ENCODE results near the gene ROR1.

The ROR1 gene

DNA sequence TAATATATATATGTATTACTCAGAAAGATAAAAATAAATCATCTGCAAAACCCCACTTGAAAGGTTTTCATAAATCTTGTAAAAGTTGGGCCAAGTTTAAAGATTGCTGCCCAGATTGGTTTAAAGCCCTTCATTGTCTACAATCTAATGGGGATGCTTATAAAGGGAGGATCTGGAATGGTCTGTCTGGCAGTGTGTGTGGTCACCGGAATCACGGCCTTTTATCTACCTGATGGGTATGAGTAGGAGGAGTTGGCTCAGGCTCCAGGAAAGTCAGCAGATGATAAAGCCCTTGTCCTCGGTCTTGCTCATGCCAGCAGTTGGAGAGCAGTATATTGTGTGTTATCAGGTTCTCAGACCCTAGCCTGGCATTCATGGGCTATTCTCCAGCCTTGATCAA, 197.7 kb downstream of the ROR1 start:
- Mint-ChIP-seq H3K9me3 (peaks cover 3% of the 10 kb centered on the region), H3K4me3 (no peak overlapping the region), H3K36me3 (no peaks in the 10 kb centered on the region), H3K27ac (no peak overlapping the region), H3K4me1 (no peaks in the 10 kb centered on the region), H3K27me3 (peaks cover 11% of the 10 kb centered on the region)
- DNase-seq (ENCODE audit: low spot score in 2 of 2) (no peak), ATAC-seq (ENCODE audit: low read depth) (no peak)

DNA sequence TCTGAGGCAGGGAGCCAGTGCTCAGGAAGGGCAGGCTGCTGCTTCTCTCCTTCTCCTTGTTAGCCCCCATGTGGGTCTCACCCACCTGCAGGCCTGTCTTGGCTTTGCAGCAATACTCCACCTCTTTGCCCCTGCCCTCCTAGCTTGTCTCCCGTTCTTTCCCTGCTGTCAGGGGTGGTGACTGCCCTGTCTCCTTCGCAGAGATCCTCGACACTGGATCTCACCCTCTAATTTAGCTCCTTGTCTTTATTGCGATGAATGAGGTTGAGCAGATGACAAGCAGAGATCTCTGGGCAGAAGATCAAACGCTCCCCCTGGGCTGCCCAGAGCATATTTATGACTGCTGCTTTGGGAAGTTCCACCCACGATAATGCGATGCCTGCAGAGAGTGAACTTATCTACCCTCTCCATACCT, 199.2 kb downstream of the ROR1 start:
- no peaks in the 10 kb centered on the region for H3K4me1 Mint-ChIP-seq
- no peak for DNase-seq (ENCODE audit: low spot score in 2 of 2)
- no peak overlapping the region for H3K27ac Mint-ChIP-seq
- peaks cover 3% of the 10 kb centered on the region for H3K9me3 Mint-ChIP-seq
- ATAC-seq (ENCODE audit: low read depth) = no peak
- peaks cover 14% of the 10 kb centered on the region for H3K27me3 Mint-ChIP-seq
- H3K36me3 Mint-ChIP-seq = no peaks in the 10 kb centered on the region
- no peak overlapping the region for H3K4me3 Mint-ChIP-seq

DNA sequence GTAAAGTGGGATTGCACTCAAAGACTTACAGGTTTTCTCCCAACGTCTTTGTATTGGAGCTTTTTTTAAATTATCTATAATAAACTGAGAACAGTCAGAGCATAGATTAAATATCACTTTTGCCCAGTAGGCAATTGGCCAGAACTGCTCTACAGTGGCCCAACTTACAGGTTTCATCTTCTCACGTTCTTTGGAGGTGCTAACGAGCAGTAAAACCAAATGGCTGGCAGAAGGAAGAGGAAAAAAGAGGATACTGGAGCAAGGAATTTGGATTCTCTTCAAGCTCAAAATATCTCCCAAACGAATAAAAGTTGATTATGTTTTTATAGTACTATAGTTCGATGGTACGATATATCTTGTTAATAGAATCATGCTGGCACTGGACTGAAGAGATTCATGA, 201.1 kb downstream of the ROR1 start:
- no peak overlapping the region for H3K27ac Mint-ChIP-seq

DNA sequence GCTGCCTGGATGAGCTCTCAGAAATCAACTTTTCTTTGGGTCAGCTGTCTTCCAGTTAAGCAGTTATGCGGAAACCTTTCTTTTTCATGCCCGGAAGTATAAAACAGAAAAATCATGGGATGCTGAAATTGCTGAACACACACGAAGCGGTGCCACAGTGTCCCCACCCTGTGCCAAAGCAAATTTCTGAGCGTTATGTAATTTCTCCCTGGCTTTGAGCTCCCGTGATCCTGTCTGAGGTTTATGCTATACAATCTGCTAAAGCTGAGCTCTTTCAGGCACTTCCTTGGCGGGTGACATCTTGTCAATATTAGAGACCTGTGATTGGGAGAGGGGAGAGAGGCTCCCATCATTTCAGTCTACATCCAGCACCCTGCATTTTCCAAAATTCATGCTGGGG, 201.7 kb downstream of the ROR1 start:
- no peaks in the 10 kb centered on the region for H3K9me3 Mint-ChIP-seq
- no peak for ATAC-seq (ENCODE audit: low read depth)
- no peak overlapping the region for H3K4me3 Mint-ChIP-seq
- DNase-seq (ENCODE audit: low spot score in 2 of 2) = no peak
- no peaks in the 10 kb centered on the region for H3K36me3 Mint-ChIP-seq
- no peak overlapping the region for H3K27ac Mint-ChIP-seq
- H3K27me3 Mint-ChIP-seq = peaks cover 7% of the 10 kb centered on the region
- no peaks in the 10 kb centered on the region for H3K4me1 Mint-ChIP-seq

More for the DNA sequence above, 201.1 kb downstream of the ROR1 start:
- no peak overlapping the region for H3K4me3 Mint-ChIP-seq
- peaks cover 8% of the 10 kb centered on the region for H3K27me3 Mint-ChIP-seq
- no peaks in the 10 kb centered on the region for H3K4me1 Mint-ChIP-seq
- DNase-seq (ENCODE audit: low spot score in 2 of 2) (no peak), ATAC-seq (ENCODE audit: low read depth) (no peak)
- no peaks in the 10 kb centered on the region for H3K36me3 Mint-ChIP-seq
- peaks cover under 1% of the 10 kb centered on the region for H3K9me3 Mint-ChIP-seq

DNA sequence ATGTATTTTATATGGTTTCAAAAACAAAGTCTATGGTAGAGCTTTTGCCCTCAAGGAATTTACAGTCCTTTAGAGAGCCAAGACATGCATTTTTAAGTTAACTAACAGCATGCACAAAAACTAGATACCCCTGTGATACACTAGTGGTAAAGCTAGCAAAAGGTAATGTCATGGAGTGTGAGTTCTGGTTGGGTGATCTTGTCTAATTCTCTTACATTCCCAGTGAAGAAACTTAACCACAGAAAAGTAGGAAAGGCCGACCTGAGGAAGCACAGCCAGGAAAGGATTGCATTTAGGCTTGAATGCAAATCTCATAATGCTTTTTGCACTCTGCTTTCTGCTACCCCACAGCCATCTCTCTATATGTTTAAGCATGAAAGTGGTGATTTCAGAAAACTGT, 202.2 kb downstream of the ROR1 start:
- H3K27me3 Mint-ChIP-seq = peaks cover 7% of the 10 kb centered on the region
- no peak overlapping the region for H3K4me3 Mint-ChIP-seq

GRCh38 chr1:63977466-63977865, 203.6 kb downstream of the ROR1 start:
- H3K36me3 Mint-ChIP-seq = no peaks in the 10 kb centered on the region
- no peaks in the 10 kb centered on the region for H3K9me3 Mint-ChIP-seq
- DNase-seq (ENCODE audit: low spot score in 2 of 2) (no peak), ATAC-seq (ENCODE audit: low read depth) (no peak)
- H3K4me3 Mint-ChIP-seq = no peak overlapping the region
- peaks cover 7% of the 10 kb centered on the region for H3K27me3 Mint-ChIP-seq
- H3K4me1 Mint-ChIP-seq = no peaks in the 10 kb centered on the region
- no peak overlapping the region for H3K27ac Mint-ChIP-seq

More for the DNA sequence above, 202.2 kb downstream of the ROR1 start:
- H3K4me1 Mint-ChIP-seq = no peaks in the 10 kb centered on the region
- no peaks in the 10 kb centered on the region for H3K36me3 Mint-ChIP-seq
- no peak for DNase-seq (ENCODE audit: low spot score in 2 of 2)
- no peak for ATAC-seq (ENCODE audit: low read depth)
- no peak overlapping the region for H3K27ac Mint-ChIP-seq
- no peaks in the 10 kb centered on the region for H3K9me3 Mint-ChIP-seq

DNA sequence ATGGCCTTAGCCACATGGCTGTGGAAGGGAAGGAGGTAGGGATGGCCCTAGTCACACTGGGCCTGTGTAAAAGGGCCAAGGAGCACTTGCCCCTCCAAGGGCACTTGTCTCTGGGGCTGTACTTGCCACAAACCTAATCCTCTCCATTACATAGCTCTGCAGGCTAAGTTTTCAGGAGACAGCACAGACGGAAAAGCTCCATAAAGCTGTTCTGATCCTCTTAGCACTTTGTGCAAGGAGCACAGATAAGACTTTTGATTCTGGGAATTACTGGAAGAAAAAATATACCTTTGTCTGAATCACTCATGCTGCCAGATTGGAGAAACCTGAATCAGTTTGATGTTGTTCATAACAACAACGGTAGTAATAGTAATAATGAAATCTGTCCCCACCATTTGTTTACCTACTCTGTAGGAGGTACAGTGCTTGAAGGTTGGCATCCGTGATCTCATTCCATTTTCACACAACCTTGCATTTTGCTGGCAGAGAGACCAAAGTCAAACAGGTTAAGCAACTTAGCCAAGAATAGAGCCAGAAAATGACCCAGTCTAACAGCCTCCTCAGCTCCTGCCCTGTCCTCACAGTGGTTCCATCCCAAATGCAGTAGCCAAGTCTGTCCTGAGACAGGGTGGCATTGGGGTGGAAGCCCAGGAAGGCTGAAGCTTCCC, 207.1 kb downstream of the ROR1 start:
- DNase-seq (ENCODE audit: low spot score in 2 of 2) (no peak), ATAC-seq (ENCODE audit: low read depth) (no peak)
- Mint-ChIP-seq H3K4me3 (no peak overlapping the region), H3K4me1 (no peaks in the 10 kb centered on the region), H3K36me3 (no peaks in the 10 kb centered on the region), H3K27ac (no peak overlapping the region), H3K9me3 (no peaks in the 10 kb centered on the region), H3K27me3 (peaks cover 4% of the 10 kb centered on the region)

DNA sequence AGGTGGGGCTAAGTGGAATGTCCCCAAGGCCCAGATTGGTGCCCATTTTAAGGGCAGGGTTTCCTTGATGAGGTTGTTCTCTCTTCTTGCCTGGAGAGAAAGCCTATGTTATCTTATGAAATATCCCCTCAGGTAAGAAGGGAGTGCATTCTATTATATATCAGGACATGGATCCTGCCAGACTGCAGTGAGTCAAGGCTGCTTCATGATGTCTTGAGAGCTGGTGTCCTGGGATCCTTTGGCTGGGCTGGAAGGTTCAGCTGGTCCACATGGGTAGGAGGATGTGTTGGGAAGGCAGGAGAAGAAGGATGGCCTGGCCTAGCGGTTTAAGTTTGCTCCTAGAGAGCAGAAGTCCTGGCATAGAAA, 207.6 kb downstream of the ROR1 start:
- Mint-ChIP-seq H3K27ac (no peak overlapping the region), H3K27me3 (peaks cover 4% of the 10 kb centered on the region), H3K9me3 (no peaks in the 10 kb centered on the region), H3K4me3 (no peak overlapping the region), H3K36me3 (no peaks in the 10 kb centered on the region), H3K4me1 (no peaks in the 10 kb centered on the region)
- ATAC-seq (ENCODE audit: low read depth) = no peak
- DNase-seq (ENCODE audit: low spot score in 2 of 2) = no peak

GRCh38 chr1:63982201-63982600, 208.4 kb downstream of the ROR1 start:
- no peaks in the 10 kb centered on the region for H3K36me3 Mint-ChIP-seq
- no peaks in the 10 kb centered on the region for H3K27me3 Mint-ChIP-seq
- H3K9me3 Mint-ChIP-seq = no peaks in the 10 kb centered on the region
- no peak overlapping the region for H3K4me3 Mint-ChIP-seq
- no peak overlapping the region for H3K27ac Mint-ChIP-seq
- no peaks in the 10 kb centered on the region for H3K4me1 Mint-ChIP-seq
- ATAC-seq (ENCODE audit: low read depth) (no peak), DNase-seq (ENCODE audit: low spot score in 2 of 2) (no peak)

DNA sequence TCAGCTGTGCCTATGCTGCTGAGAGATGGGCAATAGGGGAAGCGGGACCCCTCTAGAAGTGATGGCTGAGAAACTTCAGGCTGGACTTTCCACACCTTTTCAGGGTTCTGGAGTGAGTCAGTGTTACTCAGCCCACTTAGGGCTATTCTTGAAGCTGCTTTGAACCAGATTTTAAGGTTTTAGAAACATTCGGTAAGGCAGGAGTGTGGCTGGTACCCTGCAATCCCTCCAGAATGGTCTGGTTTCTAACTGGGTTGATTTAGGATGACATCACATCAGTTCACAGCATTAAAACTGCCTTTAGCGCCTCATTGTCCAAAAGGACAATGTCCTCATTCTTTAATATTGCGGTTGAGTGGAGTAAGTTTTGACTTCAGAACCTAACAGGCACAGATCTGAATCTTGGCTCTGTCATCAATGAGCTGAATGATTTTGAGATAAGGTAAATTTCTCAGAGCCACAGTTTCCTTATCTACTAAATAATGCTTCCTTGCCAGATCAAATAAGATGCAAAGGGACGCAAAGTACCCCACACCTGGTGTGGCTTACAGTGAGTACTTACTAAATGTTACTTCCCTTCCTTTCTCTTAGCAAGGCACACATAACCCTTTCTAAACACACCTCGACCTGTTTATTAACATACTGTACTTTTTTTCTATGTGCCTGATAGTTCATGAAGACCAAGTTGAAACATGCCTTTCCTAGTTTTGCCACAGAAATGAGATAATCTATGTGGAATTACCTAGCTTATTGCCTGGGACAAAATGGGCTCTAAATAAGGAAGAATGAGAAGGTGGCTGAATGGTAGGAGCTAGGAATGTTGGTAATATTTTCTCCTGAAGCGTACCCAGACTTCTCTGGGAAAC, 209.8 kb downstream of the ROR1 start:
- no peak for ATAC-seq (ENCODE audit: low read depth)
- H3K4me3 Mint-ChIP-seq = no peak overlapping the region
- H3K36me3 Mint-ChIP-seq = no peaks in the 10 kb centered on the region
- no peaks in the 10 kb centered on the region for H3K9me3 Mint-ChIP-seq
- H3K4me1 Mint-ChIP-seq = no peaks in the 10 kb centered on the region
- DNase-seq (ENCODE audit: low spot score in 2 of 2) = no peak
- no peaks in the 10 kb centered on the region for H3K27me3 Mint-ChIP-seq
- no peak overlapping the region for H3K27ac Mint-ChIP-seq

DNA sequence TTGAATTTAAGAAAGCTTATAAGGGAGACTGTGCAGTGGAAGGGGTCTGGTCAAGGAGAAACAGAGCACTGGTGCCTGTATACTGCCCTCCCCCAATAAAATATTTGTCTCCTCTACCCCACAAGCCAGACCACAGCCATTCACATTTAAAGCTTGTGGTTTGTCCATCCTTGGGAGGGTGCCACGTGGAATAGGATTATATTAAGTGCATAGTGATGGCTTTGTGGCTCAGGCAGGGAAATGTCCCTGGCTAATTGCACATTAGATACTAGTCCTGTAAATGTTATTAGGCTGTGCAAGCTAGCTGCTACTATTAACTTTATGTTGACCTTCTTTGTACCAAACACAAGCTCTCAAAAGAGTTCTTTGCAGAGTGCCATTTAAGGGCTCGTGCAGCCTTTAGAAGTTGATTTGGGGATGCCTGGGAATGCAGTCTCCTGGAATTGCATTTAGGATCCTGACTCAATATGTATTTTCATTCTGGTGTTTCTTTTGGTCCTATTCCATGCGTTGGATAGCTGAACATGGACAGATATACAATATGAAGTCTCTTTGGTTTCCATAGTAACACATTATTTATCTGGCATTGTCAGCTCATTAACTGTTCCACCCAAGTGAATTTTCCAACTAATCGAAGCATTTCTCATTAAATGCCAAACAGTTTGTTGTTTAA, 210.6 kb downstream of the ROR1 start:
- no peak for DNase-seq (ENCODE audit: low spot score in 2 of 2)
- no peaks in the 10 kb centered on the region for H3K4me1 Mint-ChIP-seq
- H3K27me3 Mint-ChIP-seq = no peaks in the 10 kb centered on the region
- no peaks in the 10 kb centered on the region for H3K36me3 Mint-ChIP-seq
- ATAC-seq (ENCODE audit: low read depth) = no peak
- H3K27ac Mint-ChIP-seq = no peak overlapping the region
- no peak overlapping the region for H3K4me3 Mint-ChIP-seq
- H3K9me3 Mint-ChIP-seq = no peaks in the 10 kb centered on the region

DNA sequence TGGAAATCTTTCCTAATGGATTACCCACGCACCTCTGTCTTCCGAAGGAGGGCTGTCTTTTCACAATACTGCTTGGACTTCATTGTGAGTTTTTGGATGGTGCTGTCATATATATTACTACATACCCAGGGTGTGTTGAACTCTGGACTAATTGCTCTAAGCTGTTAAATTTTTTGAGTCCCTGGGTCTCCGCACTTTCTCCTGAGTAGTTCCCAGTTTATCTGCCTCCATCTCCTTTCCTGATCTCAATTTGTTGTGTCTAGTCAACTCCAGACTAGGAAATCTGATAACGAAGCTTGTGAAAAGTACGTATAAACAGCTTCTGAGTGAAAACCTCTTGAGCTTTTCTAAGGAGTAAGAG, 211.1 kb downstream of the ROR1 start:
- no peak for DNase-seq (ENCODE audit: low spot score in 2 of 2)
- no peak for ATAC-seq (ENCODE audit: low read depth)
- no peaks in the 10 kb centered on the region for H3K27me3 Mint-ChIP-seq
- no peak overlapping the region for H3K4me3 Mint-ChIP-seq
- H3K9me3 Mint-ChIP-seq = no peaks in the 10 kb centered on the region
- no peaks in the 10 kb centered on the region for H3K4me1 Mint-ChIP-seq
- no peaks in the 10 kb centered on the region for H3K36me3 Mint-ChIP-seq
- no peak overlapping the region for H3K27ac Mint-ChIP-seq

DNA sequence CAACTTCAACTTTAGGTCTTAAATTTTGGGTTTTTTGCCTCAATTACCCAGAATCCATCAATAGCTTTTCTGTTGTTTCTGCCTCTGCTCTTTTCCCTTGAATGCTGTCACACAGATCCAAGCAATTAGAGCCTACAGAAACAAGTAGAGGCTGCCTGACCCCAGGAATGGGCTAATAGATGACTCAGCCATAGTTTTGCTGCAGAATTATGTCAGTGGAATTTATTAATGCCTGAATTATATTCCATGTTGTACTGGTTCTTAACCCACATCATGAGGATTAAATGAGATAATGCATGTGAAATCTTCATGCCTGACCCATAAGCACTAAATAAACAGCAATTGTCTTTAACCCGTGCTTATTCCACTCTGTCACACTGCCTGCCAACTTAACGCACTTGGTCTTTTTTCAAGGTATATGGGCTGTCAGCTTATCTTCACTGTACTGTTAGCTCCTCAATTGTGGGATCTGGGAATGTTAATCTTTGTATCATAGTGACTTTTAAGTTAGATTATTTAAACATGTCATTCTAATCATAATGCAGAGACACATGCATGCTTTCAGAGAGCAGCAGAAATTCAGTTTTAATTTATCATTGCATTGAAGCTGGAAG, 213.3 kb downstream of the ROR1 start:
- no peaks in the 10 kb centered on the region for H3K36me3 Mint-ChIP-seq
- H3K27ac Mint-ChIP-seq = no peak overlapping the region
- ATAC-seq (ENCODE audit: low read depth) (no peak), DNase-seq (ENCODE audit: low spot score in 2 of 2) (no peak)
- H3K4me1 Mint-ChIP-seq = no peaks in the 10 kb centered on the region
- no peaks in the 10 kb centered on the region for H3K9me3 Mint-ChIP-seq
- no peak overlapping the region for H3K4me3 Mint-ChIP-seq
- H3K27me3 Mint-ChIP-seq = no peaks in the 10 kb centered on the region

DNA sequence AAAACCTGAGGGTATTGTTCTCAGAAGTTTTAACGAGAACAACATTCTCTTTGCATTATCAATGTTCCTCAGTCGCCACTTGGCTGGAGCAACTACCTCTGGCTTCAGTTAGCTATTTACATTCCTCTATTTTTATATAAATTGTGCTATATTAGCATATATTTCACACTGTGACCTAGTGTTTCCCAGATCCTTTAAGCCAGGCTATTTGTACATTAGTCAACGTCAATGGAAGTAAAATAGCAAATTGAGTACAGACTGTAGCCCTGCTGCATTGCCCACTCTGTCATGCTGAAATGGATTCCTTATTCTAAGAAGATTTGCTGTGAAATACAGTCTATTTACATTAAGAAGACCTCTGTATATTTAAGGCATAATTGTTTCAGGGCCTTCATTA, 213.8 kb downstream of the ROR1 start:
- no peak overlapping the region for H3K4me3 Mint-ChIP-seq
- no peak overlapping the region for H3K27ac Mint-ChIP-seq
- no peaks in the 10 kb centered on the region for H3K9me3 Mint-ChIP-seq
- DNase-seq (ENCODE audit: low spot score in 2 of 2) = no peak
- ATAC-seq (ENCODE audit: low read depth) = no peak
- H3K36me3 Mint-ChIP-seq = no peaks in the 10 kb centered on the region
- no peaks in the 10 kb centered on the region for H3K4me1 Mint-ChIP-seq
- H3K27me3 Mint-ChIP-seq = no peaks in the 10 kb centered on the region

Data from memory B cell (primary cell).